Esophagus muscularis mucosa (tissue), 4 donors: ENCODE measurements around the gene RIC1. TPM values are rescaled to one million over a fixed set of nuclear protein-coding genes. Genes with fewer than 3 reads are reported as not detected.

Experiments used
- DNase-seq: peaks from one replicate; pipeline ENCODE4 v3.0.0-alpha.2; 2017; ENCODE audit errors: extremely low spot score
- H3K27ac ChIP-seq, 4 donors: fragments of 200-600 bp; sonication (generic); replicated peaks in 1 of 4; 1 replicate in 3 of 4; 2 replicates in 1 of 4; pipeline ENCODE4 v1.5.1; 2016 to 2019; ENCODE audit warnings: mild to moderate bottlenecking in 1 of 4
- H3K27me3 ChIP-seq, 4 donors: fragments of 200-600 bp; sonication (generic); one replicate each; pipeline versions ENCODE4 v1.5.1 to v1.6.0; 2016 to 2019
- H3K36me3 ChIP-seq, 4 donors: fragments of 200-600 bp; sonication (generic); one replicate each; pipeline ENCODE4 v1.5.1; 2016 to 2019
- H3K4me1 ChIP-seq, 4 donors: fragments of 200-600 bp; sonication (generic); one replicate each; pipeline ENCODE4 v1.5.1; 2016 to 2019
- H3K4me3 ChIP-seq, 4 donors: fragments of 200-600 bp; sonication (generic); 1 replicate in 2 of 4; 2 replicates in 2 of 4; pipeline ENCODE4 v1.5.1; 2016 to 2019; ENCODE audit warnings: mild to moderate bottlenecking in 4 of 4, moderate library complexity in 1 of 4
- H3K9me3 ChIP-seq, 4 donors: fragments of 200-600 bp; sonication (generic); 1 replicate in 3 of 4; 2 replicates in 1 of 4; pipeline ENCODE4 v1.5.1; 2016 to 2019
- EP300 ChIP-seq: sonication (generic); formaldehyde crosslinking; IDR thresholded peaks from one replicate; pipeline ENCODE4 v1.6.1; 2017; ENCODE audit warnings: antibody characterized with exemption
- POLR2A ChIP-seq: fragments of 450-650 bp; IDR thresholded peaks from one replicate; pipeline ENCODE4 v1.6.1; 2017; ENCODE audit warnings: antibody characterized with exemption, moderate library complexity, mild to moderate bottlenecking, low read depth
- POLR2AphosphoS5 ChIP-seq, 2 donors: sonication (generic); formaldehyde crosslinking; IDR thresholded peaks; one replicate each; pipeline ENCODE4 v1.6.1; 2017; ENCODE audit warnings: antibody characterized with exemption in 2 of 2
- WGBS: methylation state at CpG from one replicate; pipeline ENCODE4 v1.1.5; 2018; 5-methylcytosine and 5-hydroxymethylcytosine counted together
- intact Hi-C: fragments of 100-400 bp; cut with DNase I; formaldehyde crosslinking; loops from one replicate; pipeline ENCODE4 v1.15.1; 2023
- total RNA-seq, 4 donors: library from RNA; depleted of rRNA; stranded (reverse); fragments of >200 nt; gene quantifications; one replicate each; pipeline versions ENCODE4 v1.1.0 to v1.2.1, GENCODE V29; 2016
- TF ChIP-seq, protein P1 (sequence below), 3 experiments: fragments of 200-600 bp in 2 of 3; fragments of 450-650 bp in 1 of 3; sonication (generic) in 2 of 3; IDR thresholded peaks; one replicate each; pipeline ENCODE4 v1.5.1; 2017 to 2019; ENCODE audit warnings: antibody characterized with exemption in 3 of 3, mild to moderate bottlenecking in 2 of 3, moderate library complexity in 1 of 3

Gene RIC1
- total RNA-seq, 4 donors from 2014 or later = 51.6 to 64.9 (median 57.4) TPM

DNA sequence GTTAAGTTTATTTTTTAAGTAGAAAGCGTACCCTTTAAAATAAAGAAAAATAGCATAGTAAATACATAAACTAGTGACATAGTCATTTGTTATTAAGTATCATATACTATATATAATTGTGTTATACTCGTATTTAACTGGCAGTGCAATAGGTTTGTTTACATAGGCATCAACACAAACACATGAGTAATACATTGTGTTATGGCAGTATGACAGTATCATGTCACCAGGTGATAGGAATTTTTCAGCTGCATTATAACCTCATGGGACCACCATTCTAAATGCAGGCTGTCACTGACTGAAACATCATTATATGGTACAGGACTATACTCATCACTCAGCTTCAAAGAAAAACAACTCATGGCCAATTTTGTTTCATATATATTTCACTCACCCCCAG, 8.4 kb upstream of the RIC1 start:
- WGBS = 97% methylated on average over 2 of the region's 2 CpGs
- H3K27ac ChIP-seq = no peak overlapping the region

GRCh38 chr9:5621327-5621726, 7.6 kb upstream of the RIC1 start:
- TF ChIP-seq POLR2AphosphoS5 (IDR thresholded peaks at IDR 0.05) (no peak), EP300 (no peak), POLR2A (no peak)
- TF ChIP-seq, protein P1, sequence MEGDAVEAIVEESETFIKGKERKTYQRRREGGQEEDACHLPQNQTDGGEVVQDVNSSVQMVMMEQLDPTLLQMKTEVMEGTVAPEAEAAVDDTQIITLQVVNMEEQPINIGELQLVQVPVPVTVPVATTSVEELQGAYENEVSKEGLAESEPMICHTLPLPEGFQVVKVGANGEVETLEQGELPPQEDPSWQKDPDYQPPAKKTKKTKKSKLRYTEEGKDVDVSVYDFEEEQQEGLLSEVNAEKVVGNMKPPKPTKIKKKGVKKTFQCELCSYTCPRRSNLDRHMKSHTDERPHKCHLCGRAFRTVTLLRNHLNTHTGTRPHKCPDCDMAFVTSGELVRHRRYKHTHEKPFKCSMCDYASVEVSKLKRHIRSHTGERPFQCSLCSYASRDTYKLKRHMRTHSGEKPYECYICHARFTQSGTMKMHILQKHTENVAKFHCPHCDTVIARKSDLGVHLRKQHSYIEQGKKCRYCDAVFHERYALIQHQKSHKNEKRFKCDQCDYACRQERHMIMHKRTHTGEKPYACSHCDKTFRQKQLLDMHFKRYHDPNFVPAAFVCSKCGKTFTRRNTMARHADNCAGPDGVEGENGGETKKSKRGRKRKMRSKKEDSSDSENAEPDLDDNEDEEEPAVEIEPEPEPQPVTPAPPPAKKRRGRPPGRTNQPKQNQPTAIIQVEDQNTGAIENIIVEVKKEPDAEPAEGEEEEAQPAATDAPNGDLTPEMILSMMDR (IDR thresholded peaks at IDR 0.05) = no peak
- H3K4me3 ChIP-seq = no peak overlapping the region
- H3K4me1 ChIP-seq = peaks cover 3 to 57% (median 49%) of the 10 kb centered on the region in 4 donors

More for the DNA sequence above, 8.4 kb upstream of the RIC1 start:
- Histone ChIP-seq H3K27me3 (no peaks in the 10 kb centered on the region), H3K4me1 (peaks cover 0 to 49% (median 40%) of the 10 kb centered on the region in 4 donors), H3K4me3 (no peak overlapping the region), H3K9me3 (no peaks in the 10 kb centered on the region), H3K36me3 (no peaks in the 10 kb centered on the region)
- no peak for DNase-seq
- intact Hi-C loops = loop anchor here (10.0 kb wide), 1 partner anchor 384 kb away; a partner anchor contains a TSS
- no peak for TF ChIP-seq EP300
- TF ChIP-seq, protein P1 (IDR thresholded peaks at IDR 0.05) = no peak
- no peak for TF ChIP-seq POLR2A
- TF ChIP-seq POLR2AphosphoS5 (IDR thresholded peaks at IDR 0.05) = no peak

DNA sequence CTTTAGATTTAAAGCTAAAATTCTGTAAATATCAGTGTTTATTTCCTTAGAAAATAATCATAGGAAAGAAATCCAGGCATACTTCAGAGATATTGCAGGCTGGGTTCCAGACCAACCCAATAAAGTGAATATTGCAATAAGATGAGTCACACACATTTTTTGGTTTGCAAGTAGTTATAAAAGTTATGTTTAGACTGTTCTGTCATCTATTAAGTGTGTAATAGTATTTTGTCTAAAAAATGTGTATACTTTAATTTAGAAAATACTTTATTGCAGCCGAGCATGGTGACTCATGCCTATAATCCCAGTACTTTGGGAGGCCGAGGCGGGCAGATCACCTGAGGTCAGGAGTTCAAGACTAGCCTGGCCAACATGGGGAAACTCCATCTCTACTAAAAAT, 6.9 kb upstream of the RIC1 start:
- H3K27ac ChIP-seq = peak overlapping the region; percentile 39 to 56 (median 46)
- DNase-seq = no peak
- H3K4me3 ChIP-seq = no peak overlapping the region
- no peaks in the 10 kb centered on the region for H3K36me3 ChIP-seq
- TF ChIP-seq, protein P1 (IDR thresholded peaks at IDR 0.05) = no peak
- TF ChIP-seq POLR2AphosphoS5 (IDR thresholded peaks at IDR 0.05) (peak in 1 of 2 donors; percentile 37), EP300 (no peak), POLR2A (no peak)
- intact Hi-C loops = loop anchor here (10.0 kb wide), 1 partner anchor 383 kb away; a partner anchor contains a TSS
- H3K4me1 ChIP-seq = peaks cover 9 to 64% (median 56%) of the 10 kb centered on the region in 4 donors
- no peaks in the 10 kb centered on the region for H3K9me3 ChIP-seq
- H3K27me3 ChIP-seq = no peaks in the 10 kb centered on the region
- WGBS = 17% methylated on average over 3 of the region's 3 CpGs

More at GRCh38 chr9:5621327-5621726, 7.6 kb upstream of the RIC1 start:
- no peak for DNase-seq
- WGBS = 83% methylated on average over 4 of the region's 4 CpGs
- Histone ChIP-seq H3K27me3 (no peaks in the 10 kb centered on the region), H3K36me3 (no peaks in the 10 kb centered on the region), H3K9me3 (no peaks in the 10 kb centered on the region), H3K27ac (peak overlapping the region in 1 of 4 donors; percentile 34)
- intact Hi-C loops = loop anchor here (10.0 kb wide), 1 partner anchor 383 kb away; a partner anchor contains a TSS

- TF ChIP-seq, protein P1 (IDR thresholded peaks at IDR 0.05) = no peak
- TF ChIP-seq POLR2A = no peak
- no peak for TF ChIP-seq EP300
- no peak for TF ChIP-seq POLR2AphosphoS5 (IDR thresholded peaks at IDR 0.05)
- Histone ChIP-seq H3K4me3 (no peak overlapping the region), H3K9me3 (no peaks in the 10 kb centered on the region), H3K27me3 (no peaks in the 10 kb centered on the region), H3K4me1 (peaks cover 19 to 68% (median 63%) of the 10 kb centered on the region in 4 donors), H3K27ac (peak overlapping the region in 1 of 4 donors; percentile 5), H3K36me3 (no peaks in the 10 kb centered on the region)
- intact Hi-C loops = loop anchor here (10.0 kb wide), 1 partner anchor 380 kb away; a partner anchor contains a TSS
- DNase-seq = no peak
- WGBS = 92% methylated on average over 2 of the region's 2 CpGs
Observed at GRCh38 chr9:5624655-5625054, 4.3 kb upstream of the RIC1 start.
